GM11168 (cell line): ENCODE measurements around the gene REXO1.

Experiments used
- in situ Hi-C: fragments of 300-500 bp; cut with MboI; formaldehyde crosslinking; loops from one replicate; pipeline ENCODE4 v1.12.0; 2022; ENCODE audit warnings: low sequenced_read_pairs; ENCODE audit not compliant: unreplicated experiment

Gene REXO1

GRCh38 chr19:1776606-1777147 is 71.6 kb downstream of the REXO1 start:
- in situ Hi-C loops: loop anchor here (10.0 kb wide), 1 partner anchor 232 kb away; no protein-coding TSS in a partner anchor

- in situ Hi-C loops: loop anchor here (10.0 kb wide), 1 partner anchor 231 kb away; no protein-coding TSS in a partner anchor
Measured at GRCh38 chr19:1775951-1776605, 72.2 kb downstream of the REXO1 start.

- in situ Hi-C loops: loop anchor here (10.0 kb wide), 1 partner anchor 230 kb away; no protein-coding TSS in a partner anchor
Measured at GRCh38 chr19:1774989-1775772, 73.1 kb downstream of the REXO1 start.

GRCh38 chr19:1773184-1773583 is 75.1 kb downstream of the REXO1 start:
- in situ Hi-C loops: loop anchor here (10.0 kb wide), 1 partner anchor 228 kb away; no protein-coding TSS in a partner anchor

GRCh38 chr19:1770866-1771576 is 77.3 kb downstream of the REXO1 start:
- in situ Hi-C loops: loop anchor here (10.0 kb wide), 1 partner anchor 226 kb away; no protein-coding TSS in a partner anchor

- in situ Hi-C loops: loop anchor here (10.0 kb wide), 1 partner anchor 95 kb away; no protein-coding TSS in a partner anchor
Measured at GRCh38 chr19:1769645-1769985, 78.7 kb downstream of the REXO1 start.

GRCh38 chr19:1768918-1769644 is 79.2 kb downstream of the REXO1 start:
- in situ Hi-C loops: loop anchor here (10.0 kb wide), 1 partner anchor 94 kb away; no protein-coding TSS in a partner anchor

GRCh38 chr19:1768248-1768647 is 80.0 kb downstream of the REXO1 start:
- in situ Hi-C loops: loop anchor here (10.0 kb wide), 1 partner anchor 93 kb away; no protein-coding TSS in a partner anchor

- in situ Hi-C loops: loop anchor here (10.0 kb wide), 1 partner anchor 93 kb away; no protein-coding TSS in a partner anchor
Measured at GRCh38 chr19:1767464-1767933, 80.8 kb downstream of the REXO1 start.

- in situ Hi-C loops: loop anchor here (10.0 kb wide), 1 partner anchor 92 kb away; no protein-coding TSS in a partner anchor
Measured at GRCh38 chr19:1766800-1767352, 81.4 kb downstream of the REXO1 start.

GRCh38 chr19:1765904-1766799 is 82.1 kb downstream of the REXO1 start:
- in situ Hi-C loops: loop anchor here (10.0 kb wide), 1 partner anchor 91 kb away; no protein-coding TSS in a partner anchor
